IMR-90 (cell line): ENCODE measurements around the gene KDM2B. TPM values are rescaled to one million over a fixed set of nuclear protein-coding genes. Genes with fewer than 3 reads are reported as not detected.

Experiments
- CHD1 ChIP-seq: IDR thresholded peaks from 2 replicates; pipeline ENCODE4 v1.6.1; 2012; ENCODE audit warnings: low read depth, low read length, improper control_type of control experiment
- MAFK ChIP-seq: IDR thresholded peaks from 2 replicates; pipeline ENCODE4 v1.6.1; 2012; ENCODE audit warnings: low read depth, low read length, improper control_type of control experiment
- POLR2A ChIP-seq: IDR thresholded peaks from 2 replicates; pipeline ENCODE4 v1.6.1; 2012; ENCODE audit warnings: mild to moderate bottlenecking, low read depth, low read length
- polyA plus RNA-seq, 3 experiments: library from polyadenylated mRNA; depleted of rRNA; stranded (reverse); fragments of >200 nt; gene quantifications; 2 replicates each; pipeline ENCODE4 v1.2.3, GENCODE V29; 2012; ENCODE audit warnings: low replicate concordance in 1 of 3
- total RNA-seq: library from RNA; depleted of rRNA; stranded (reverse); fragments of >200 nt; gene quantifications from 2 replicates; pipeline ENCODE4 v1.2.3, GENCODE V29; 2012
- TF ChIP-seq, protein P1 (sequence below): fragments of 150-350 bp; IDR thresholded peaks from 2 replicates; pipeline ENCODE4 v1.6.1; 2017; ENCODE audit warnings: mild to moderate bottlenecking, antibody characterized with exemption, low read length, low read depth
- TF ChIP-seq, protein P2 (sequence below): fragments of 150-350 bp; IDR thresholded peaks from 2 replicates; pipeline ENCODE4 v1.6.1; 2016; ENCODE audit warnings: low read depth, mild to moderate bottlenecking, low read length, moderate library complexity, borderline replicate concordance

The KDM2B gene
- total and polyA plus RNA-seq, 2 of the 4 experiments (the other 2 are of a cell fraction) = 22.6 to 24.2 TPM

DNA sequence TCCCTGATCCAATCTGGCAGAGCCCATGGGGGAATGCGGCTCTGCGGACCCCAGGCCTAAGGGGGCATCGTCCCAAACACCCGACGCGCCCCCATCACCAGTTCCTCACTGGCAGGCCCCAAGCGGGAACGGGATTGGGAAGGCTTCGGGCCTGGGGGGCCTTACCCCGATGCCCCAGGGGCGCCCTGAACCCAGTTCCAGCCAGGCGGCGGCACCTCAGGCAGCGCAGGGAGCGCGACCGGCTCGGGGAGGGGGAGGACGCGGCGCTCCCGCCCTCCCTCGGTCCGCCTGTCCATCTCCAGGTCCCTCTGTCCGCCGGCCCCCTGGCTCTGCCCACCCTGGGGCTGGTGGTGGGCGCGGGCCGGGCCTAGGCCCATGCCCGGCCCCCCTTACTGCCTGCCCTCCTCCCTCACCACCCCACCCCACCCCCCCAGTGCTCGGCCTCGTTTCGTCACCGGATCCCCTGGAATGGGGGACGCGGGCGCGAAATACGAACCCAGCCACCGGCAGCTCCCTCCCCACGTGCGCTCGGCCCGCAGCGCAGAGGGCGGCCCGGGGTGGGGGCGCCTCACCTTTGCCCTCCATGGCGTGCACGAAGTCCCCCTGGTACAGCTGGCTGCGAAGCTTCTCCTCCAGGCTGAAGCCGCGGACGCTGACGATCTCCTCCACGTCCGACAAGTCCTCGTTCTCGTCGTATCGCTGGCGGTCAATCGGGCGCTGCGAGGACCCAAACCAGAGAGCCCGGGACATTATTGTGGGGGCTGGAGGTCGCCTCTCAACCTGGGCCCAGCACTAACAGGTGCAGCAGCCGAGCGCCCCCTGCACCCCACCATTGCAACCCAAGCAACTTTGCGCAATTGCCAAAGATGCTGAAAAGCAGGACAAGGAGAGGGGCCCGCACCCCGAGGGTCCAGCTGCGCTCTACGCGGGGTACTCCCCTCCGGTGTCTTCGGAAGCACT lies 2.3 kb downstream of the KDM2B start (continued):
- TF ChIP-seq, protein P1, sequence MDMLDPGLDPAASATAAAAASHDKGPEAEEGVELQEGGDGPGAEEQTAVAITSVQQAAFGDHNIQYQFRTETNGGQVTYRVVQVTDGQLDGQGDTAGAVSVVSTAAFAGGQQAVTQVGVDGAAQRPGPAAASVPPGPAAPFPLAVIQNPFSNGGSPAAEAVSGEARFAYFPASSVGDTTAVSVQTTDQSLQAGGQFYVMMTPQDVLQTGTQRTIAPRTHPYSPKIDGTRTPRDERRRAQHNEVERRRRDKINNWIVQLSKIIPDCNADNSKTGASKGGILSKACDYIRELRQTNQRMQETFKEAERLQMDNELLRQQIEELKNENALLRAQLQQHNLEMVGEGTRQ = no peak
- TF ChIP-seq CHD1 (no peak), MAFK (no peak), POLR2A (no peak)
- TF ChIP-seq, protein P2, sequence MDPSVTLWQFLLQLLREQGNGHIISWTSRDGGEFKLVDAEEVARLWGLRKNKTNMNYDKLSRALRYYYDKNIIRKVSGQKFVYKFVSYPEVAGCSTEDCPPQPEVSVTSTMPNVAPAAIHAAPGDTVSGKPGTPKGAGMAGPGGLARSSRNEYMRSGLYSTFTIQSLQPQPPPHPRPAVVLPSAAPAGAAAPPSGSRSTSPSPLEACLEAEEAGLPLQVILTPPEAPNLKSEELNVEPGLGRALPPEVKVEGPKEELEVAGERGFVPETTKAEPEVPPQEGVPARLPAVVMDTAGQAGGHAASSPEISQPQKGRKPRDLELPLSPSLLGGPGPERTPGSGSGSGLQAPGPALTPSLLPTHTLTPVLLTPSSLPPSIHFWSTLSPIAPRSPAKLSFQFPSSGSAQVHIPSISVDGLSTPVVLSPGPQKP = no peak
